OCI-LY1 (cell line): ENCODE data around the gene PTPRE.

ENCODE experiments used
- EZH2 ChIP-seq: fragments of 200-600 bp; sonication (generic), shearing (Covaris generic); IDR thresholded peaks from 2 replicates; pipeline ENCODE4 v1.8.0; 2017; ENCODE audit warnings: borderline replicate concordance, mixed run types, mild to moderate bottlenecking, antibody characterized with exemption, low read length, moderate library complexity, mixed read lengths
- TF ChIP-seq, protein P1 (sequence below): fragments of 200-600 bp; sonication (generic), shearing (Covaris generic); IDR thresholded peaks from 2 replicates; pipeline ENCODE4 v1.5.1; 2017; ENCODE audit warnings: mild to moderate bottlenecking, antibody characterized with exemption, low read length, moderate library complexity, mixed read lengths

DNA sequence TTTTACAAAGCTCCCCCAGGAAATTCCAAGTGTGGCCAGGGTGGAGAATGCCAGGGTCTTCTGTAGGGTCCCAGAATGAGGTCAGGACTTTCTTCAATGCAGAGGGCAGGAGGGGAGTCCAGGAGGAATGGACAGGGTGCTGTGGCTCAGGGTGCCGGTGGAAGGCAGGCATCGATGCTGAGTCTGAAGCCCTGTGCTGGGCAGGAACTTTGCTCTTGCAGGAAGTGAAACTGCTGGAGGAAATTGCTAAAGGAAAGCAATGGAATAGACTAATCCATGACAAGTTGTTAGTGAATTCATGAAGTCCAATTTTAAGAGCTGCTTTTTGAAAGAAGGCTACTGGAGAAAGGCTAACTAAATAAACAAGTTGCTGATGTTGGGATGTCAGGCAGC, 14.8 kb downstream of the PTPRE start:
- TF ChIP-seq, protein P1, sequence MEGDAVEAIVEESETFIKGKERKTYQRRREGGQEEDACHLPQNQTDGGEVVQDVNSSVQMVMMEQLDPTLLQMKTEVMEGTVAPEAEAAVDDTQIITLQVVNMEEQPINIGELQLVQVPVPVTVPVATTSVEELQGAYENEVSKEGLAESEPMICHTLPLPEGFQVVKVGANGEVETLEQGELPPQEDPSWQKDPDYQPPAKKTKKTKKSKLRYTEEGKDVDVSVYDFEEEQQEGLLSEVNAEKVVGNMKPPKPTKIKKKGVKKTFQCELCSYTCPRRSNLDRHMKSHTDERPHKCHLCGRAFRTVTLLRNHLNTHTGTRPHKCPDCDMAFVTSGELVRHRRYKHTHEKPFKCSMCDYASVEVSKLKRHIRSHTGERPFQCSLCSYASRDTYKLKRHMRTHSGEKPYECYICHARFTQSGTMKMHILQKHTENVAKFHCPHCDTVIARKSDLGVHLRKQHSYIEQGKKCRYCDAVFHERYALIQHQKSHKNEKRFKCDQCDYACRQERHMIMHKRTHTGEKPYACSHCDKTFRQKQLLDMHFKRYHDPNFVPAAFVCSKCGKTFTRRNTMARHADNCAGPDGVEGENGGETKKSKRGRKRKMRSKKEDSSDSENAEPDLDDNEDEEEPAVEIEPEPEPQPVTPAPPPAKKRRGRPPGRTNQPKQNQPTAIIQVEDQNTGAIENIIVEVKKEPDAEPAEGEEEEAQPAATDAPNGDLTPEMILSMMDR: no peak
- no peak for TF ChIP-seq EZH2
